CD4-positive, alpha-beta T cell treated with Interleukin-1 beta for 1 hour (primary cell): ENCODE data around the gene KIF3A.

Experiments used
- DNase-seq, 2 donors: peaks; one replicate each; pipeline ENCODE4 v3.0.0-alpha.2; 2020 to 2022

KIF3A gene

GRCh38 chr5:132770476-132771159 lies 33.3 kb upstream of the KIF3A start:
- DNase-seq: no peak

GRCh38 chr5:132768485-132768868 lies 31.1 kb upstream of the KIF3A start:
- DNase-seq: no peak

- DNase-seq: no peak
These were observed 29.8 kb upstream of the KIF3A start for GRCh38 chr5:132767150-132767549.

DNA sequence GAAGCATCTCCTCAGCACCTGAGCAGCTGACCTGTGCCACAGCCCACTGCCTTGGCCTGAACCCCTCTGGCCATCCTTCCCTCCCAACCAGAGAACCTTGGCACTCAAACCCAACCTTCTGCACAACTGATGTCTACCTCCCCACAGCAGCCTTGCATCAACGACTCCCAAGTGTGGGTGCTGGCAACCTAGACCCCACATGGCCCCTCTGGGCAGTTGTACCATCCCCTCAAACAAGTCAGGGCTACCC lies 29.4 kb upstream of the KIF3A start:
- no peak for DNase-seq

GRCh38 chr5:132766020-132766805 lies 28.9 kb upstream of the KIF3A start:
- no peak for DNase-seq

DNA sequence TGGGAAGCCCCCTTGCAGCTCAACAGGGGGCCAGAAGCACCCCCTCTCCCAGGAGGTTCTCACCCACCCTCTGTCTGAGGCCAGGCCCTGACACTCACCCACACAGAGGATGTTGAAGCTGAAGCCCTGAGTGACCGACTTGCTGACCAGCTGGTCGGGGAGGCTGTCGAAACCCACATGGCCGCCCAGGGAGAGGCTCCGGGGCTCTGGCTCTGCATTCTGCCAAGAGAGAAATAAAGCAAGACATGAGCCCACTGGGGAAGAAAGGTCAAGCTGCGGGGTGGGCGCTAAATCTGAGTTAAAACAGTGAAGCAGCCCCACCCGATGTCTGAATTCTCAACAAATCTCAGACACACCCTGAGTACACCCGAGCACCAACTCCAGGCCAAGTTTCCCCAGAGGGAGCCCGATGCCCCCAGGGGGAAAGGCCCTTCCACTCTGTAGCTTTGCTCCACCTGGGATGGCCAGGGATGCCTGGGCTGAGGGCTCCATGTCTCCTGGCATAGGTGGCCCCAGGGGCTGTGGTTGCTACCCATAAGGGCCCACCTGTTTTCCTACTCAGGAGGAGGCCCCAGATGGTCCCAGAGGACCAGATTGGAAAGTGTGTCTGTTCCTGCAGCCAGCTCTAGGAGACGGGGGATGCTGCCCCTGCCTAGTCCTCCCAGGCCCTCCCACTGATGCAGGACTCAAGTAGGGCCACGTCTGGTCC lies 28.1 kb upstream of the KIF3A start:
- no peak for DNase-seq

- DNase-seq: no peak
These were observed 27.4 kb upstream of the KIF3A start for GRCh38 chr5:132764671-132765238.

- DNase-seq: no peak
These were observed 26.7 kb upstream of the KIF3A start for GRCh38 chr5:132764051-132764450.

- no peak for DNase-seq
These were observed 26.1 kb upstream of the KIF3A start for GRCh38 chr5:132763181-132764036.

- no peak for DNase-seq
These were observed 25.1 kb upstream of the KIF3A start for GRCh38 chr5:132762246-132763000.

DNA sequence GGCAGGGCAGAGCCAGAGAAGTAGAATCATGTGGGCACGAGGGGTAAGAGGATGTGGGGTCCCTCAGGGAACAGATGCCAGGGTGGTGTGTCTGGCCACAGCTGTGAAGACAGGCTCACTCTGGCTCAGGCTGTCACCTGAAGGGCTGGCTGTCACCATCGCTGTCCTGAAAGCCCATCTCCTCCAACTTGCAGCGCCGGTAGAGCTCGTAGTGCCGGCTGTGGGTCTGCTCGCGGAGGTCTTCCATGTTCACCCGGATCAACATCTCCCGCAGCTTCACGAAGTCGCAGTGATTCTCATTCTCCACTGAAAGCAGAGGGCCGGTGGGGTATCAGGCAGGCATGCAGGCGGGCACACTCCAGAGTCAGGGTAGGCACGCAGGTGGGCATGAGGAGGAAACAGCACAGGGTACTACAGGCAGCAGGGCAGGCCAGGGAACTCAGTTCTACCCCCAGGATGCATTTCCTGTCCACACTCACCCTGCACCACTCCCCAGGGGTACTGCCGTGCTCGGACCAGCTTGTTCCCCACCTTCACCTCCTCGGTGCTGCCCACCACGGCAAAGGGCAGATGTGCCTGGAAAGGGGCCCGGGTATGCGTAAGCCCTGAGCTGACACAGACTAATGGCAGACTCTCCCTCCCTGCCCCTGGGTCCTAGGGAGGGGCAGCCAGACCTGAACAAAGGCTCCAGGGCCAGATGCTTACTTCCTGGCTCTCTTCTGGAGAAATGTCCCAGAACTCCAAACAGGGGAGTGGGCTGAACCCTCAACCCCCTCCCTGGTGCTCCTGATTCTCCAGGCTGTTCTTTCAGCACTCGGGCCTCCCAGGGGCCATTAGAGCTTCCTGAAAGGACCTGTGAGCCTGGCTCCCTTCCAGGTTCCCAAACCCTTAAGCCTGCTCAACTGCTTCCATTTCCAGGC lies 24.2 kb upstream of the KIF3A start:
- no peak for DNase-seq

GRCh38 chr5:132760601-132761317 lies 23.4 kb upstream of the KIF3A start:
- DNase-seq: no peak

- no peak for DNase-seq
These were observed 22.7 kb upstream of the KIF3A start for GRCh38 chr5:132760049-132760420.

GRCh38 chr5:132759114-132760048 lies 22.0 kb upstream of the KIF3A start:
- no peak for DNase-seq

DNA sequence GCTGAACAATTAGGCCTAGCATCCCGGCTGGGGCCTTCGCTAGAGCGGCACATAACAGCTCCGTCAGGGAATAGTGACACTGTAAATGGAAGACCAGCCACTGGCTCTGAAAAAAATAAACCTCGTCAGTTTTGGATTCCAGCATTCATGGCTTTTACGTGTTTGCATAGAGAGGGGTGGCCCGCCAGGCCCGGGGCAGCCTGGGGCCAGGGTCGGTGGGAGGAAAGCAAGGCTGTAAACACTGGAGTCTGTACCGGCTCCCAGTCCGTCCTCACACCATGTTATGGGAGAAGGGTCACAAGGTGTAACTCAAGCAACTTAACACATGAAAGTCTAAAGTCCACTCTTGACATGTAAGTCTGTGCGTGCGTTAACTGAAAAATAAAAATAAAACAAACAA lies 21.1 kb upstream of the KIF3A start:
- DNase-seq: no peak

GRCh38 chr5:132756542-132756941 lies 19.2 kb upstream of the KIF3A start:
- DNase-seq: no peak

DNA sequence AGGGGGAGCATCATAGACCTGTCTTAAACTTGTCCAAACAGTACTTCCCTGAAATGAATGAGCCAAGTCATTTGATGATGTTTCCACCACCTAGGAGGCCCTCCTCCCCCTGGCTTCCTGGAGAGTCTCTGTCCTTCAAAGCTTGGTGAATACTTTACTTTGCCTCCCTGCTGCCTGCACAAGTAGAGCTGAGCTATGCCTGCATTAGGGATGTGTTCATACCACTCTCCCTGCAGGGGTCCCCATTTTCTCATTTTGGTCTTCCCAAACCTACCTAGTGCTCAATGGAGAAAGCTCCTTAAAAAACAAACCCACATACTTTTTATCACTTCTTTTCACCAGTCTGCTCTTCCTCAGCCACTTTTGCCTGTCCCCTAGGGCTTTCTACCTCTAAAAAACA lies 17.6 kb upstream of the KIF3A start:
- no peak for DNase-seq

DNA sequence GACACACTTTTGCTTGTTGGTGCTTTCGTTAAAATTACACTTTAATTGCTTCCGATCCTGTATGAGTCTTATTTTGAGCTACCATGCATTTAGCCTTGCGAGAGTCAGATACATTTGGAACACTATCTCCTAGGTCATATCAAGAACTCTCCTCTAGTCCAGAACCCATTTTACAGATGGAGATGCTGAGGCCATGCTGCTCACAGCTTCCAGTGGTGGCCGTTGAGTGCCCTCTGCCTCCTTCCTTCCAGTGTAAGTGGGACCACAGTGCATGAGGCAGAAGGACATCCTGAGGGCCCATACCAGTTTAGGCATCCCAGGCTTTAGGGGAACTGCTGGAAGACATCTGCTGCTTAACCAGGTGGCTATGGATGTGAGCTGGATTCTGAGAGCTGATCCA lies 16.8 kb upstream of the KIF3A start:
- no peak for DNase-seq
